Diencephalon (tissue), 1 donor: Measurements from ENCODE around the gene SMIM23. TPM values are rescaled to one million over a fixed set of nuclear protein-coding genes. Genes with fewer than 3 reads are reported as not detected.

Experiments used
- total RNA-seq: library from RNA; depleted of rRNA; stranded (reverse); fragments of >200 nt; gene quantifications from one replicate; pipeline ENCODE4 v1.2.3, GENCODE V29; 2014

SMIM23 gene
- not detected for total RNA-seq

GRCh38 chr5:171785517-171785916, at the start of gene SMIM23:
SMIM23 (plus strand) TSS chr5:171785817; CDS start chr5:171785872, 55 bp downstream.

Other genes starting within 250 kb of the SMIM23 start
- 141 TPM for gene FBXW11, start 220.8 kb downstream of the SMIM23 start, total RNA-seq